Heart right ventricle (tissue), 16 donors: ENCODE results near the gene DCAF8. TPM values are rescaled to one million over a fixed set of nuclear protein-coding genes. Genes with fewer than 3 reads are reported as not detected.

Experiments
- ATAC-seq, 8 donors: fragments of 200-7000 bp; cut with Tn5 transposase; one replicate each; pipeline ENCODE4 v1.9.1; 2020; ENCODE audit warnings: mild to moderate bottlenecking in 8 of 8, moderate library complexity in 8 of 8, moderate number of reproducible peaks in 1 of 8
- DNase-seq, 2 donors: peaks; one replicate each; pipeline ENCODE4 v3.0.0-alpha.2; 2020
- H3K27ac ChIP-seq, 10 donors: fragments of 200-600 bp; sonication (generic) in 2 of 10; one replicate each; pipeline versions ENCODE4 v1.5.0 to v1.8.0; 2020 to 2022; ENCODE audit warnings: mild to moderate bottlenecking in 3 of 10
- H3K27me3 ChIP-seq, 7 donors: fragments of 200-600 bp; one replicate each; pipeline ENCODE4 v1.8.0; 2021 to 2022; ENCODE audit warnings: mild to moderate bottlenecking in 2 of 7
- H3K36me3 ChIP-seq, 9 donors: fragments of 200-600 bp; sonication (generic) in 1 of 9; one replicate each; pipeline versions ENCODE4 v1.5.0 to v1.8.0; 2020 to 2022; ENCODE audit warnings: mild to moderate bottlenecking in 2 of 9
- H3K4me1 ChIP-seq, 9 donors: fragments of 200-600 bp; sonication (generic) in 1 of 9; one replicate each; pipeline versions ENCODE4 v1.5.0 to v1.8.0; 2020 to 2022; ENCODE audit warnings: mild to moderate bottlenecking in 4 of 9
- H3K4me3 ChIP-seq, 10 donors: fragments of 200-600 bp; sonication (generic) in 2 of 10; one replicate each; pipeline versions ENCODE4 v1.5.0 to v1.8.0; 2020 to 2022; ENCODE audit warnings: mild to moderate bottlenecking in 7 of 10, moderate library complexity in 2 of 10
- H3K9me3 ChIP-seq, 11 donors: fragments of 200-600 bp in 10 of 11; sonication (generic) in 2 of 11; one replicate each; pipeline versions ENCODE4 v1.5.0 to v1.8.0; 2013 to 2022; ENCODE audit warnings: mild to moderate bottlenecking in 2 of 11, control low read depth in 1 of 11, moderate library complexity in 1 of 11
- WGBS, 2 donors: extraction: QIAGEN DNeasy Blood & Tissue Kit; methylation state at CpG; one replicate each; pipeline ENCODE4 v1.1.7; 2013; ENCODE audit warnings: inconsistent platforms in 1 of 2; 5-methylcytosine and 5-hydroxymethylcytosine counted together
- intact Hi-C, 10 donors: fragments of 100-400 bp; cut with DNase I; formaldehyde crosslinking; loops; one replicate each; pipeline versions ENCODE4 v1.11.1 to v1.14.2; 2022
- polyA plus RNA-seq, 2 donors: library from polyadenylated mRNA; stranded (reverse); fragments of 200-250 nt; gene quantifications; one replicate each; pipeline ENCODE4 v1.2.3, GENCODE V29; 2013
- total RNA-seq, 10 donors: library from RNA; stranded (reverse); fragmentation: NEBNext Ultra II Directional in 3 of 10; extraction: Animal tissue kit (Norgen Biotek cat#: 25700) in 3 of 10; gene quantifications; one replicate each; pipeline versions ENCODE4 v1.2.1 to v1.2.4, GENCODE V29; 2021 to 2023
- TF ChIP-seq, protein P1 (sequence below), 9 donors: fragments of 200-600 bp; sonication (generic) in 2 of 9; IDR thresholded peaks; one replicate each; pipeline versions ENCODE4 v1.5.0 to v1.8.0; 2021 to 2022; ENCODE audit warnings: antibody characterized with exemption in 9 of 9, mild to moderate bottlenecking in 5 of 9, moderate library complexity in 1 of 9
- donor health status: Arrhythmogenic right ventricular cardiomyopathy.
- donor health status: ischemic (EF 13 %, LVEDD 7.1; RV severe dilation, severe dysfunction).
- donor health status: healthy with polysubstance abuse.
- donor health status: DM: no; HTN: yes; CAD: no.
- donor health status: DM: no; HTN: no; CAD: no.
- donor health status: ischemic (EF 25% LVEDD 6.9; RV normal size, moderate dysfunction).
- donor health status: ischemic (EF 25% LVEDD 5.7; RV mildly dilated, moderate dysfunction).
- donor health status: healthy.
- donor health status: DM: yes; HTN: yes; CAD: no.
- donor health status: Ischemic cardiomyopathy.
- donor health status: ischemic (EF 35%, LVEDD 5.7; RV mildly dilated, moderate dysfunction).
- donor health status: nonischemic (EF 11% LVEDD 7.7; RV severe dilation, severe dysfunction).
- donor health status: DM: yes; HTN: yes; CAD: no.
- donor health status: PGD.
- donor health status: ischemic (EF 29% LVEDD 5.4; RV normal size, mild dysfunction).
- donor health status: nonischemic (EF 23%, LVEDD 6.1; RV moderate dilation, normal function).

DCAF8 gene
- total and polyA plus RNA-seq, 12 donors: 47.1 to 171 (median 151) TPM

GRCh38 chr1:160169553-160170399 lies 92.6 kb downstream of the DCAF8 start:
- H3K4me3 ChIP-seq: no peak overlapping the region
- 59 to 64% methylated on average over 15 of the region's 15 CpGs for WGBS, 2 donors
- H3K27ac ChIP-seq: no peak overlapping the region
- no peaks in the 10 kb centered on the region for H3K36me3 ChIP-seq
- TF ChIP-seq, protein P1, sequence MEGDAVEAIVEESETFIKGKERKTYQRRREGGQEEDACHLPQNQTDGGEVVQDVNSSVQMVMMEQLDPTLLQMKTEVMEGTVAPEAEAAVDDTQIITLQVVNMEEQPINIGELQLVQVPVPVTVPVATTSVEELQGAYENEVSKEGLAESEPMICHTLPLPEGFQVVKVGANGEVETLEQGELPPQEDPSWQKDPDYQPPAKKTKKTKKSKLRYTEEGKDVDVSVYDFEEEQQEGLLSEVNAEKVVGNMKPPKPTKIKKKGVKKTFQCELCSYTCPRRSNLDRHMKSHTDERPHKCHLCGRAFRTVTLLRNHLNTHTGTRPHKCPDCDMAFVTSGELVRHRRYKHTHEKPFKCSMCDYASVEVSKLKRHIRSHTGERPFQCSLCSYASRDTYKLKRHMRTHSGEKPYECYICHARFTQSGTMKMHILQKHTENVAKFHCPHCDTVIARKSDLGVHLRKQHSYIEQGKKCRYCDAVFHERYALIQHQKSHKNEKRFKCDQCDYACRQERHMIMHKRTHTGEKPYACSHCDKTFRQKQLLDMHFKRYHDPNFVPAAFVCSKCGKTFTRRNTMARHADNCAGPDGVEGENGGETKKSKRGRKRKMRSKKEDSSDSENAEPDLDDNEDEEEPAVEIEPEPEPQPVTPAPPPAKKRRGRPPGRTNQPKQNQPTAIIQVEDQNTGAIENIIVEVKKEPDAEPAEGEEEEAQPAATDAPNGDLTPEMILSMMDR (IDR thresholded peaks at IDR 0.05): no peak
- no peak for ATAC-seq
- peaks cover 0 to 12% (median 0%) of the 10 kb centered on the region in 7 donors for H3K27me3 ChIP-seq
- no peaks in the 10 kb centered on the region for H3K9me3 ChIP-seq
- DNase-seq: no peak
- peaks cover 0 to 7% (median 0%) of the 10 kb centered on the region in 9 donors for H3K4me1 ChIP-seq
- intact Hi-C loops: loop anchor here in 3 of 10 donors (2.0 to 5.0 kb wide), 3 partner anchors 21 to 68 kb away; no protein-coding TSS in a partner anchor

DNA sequence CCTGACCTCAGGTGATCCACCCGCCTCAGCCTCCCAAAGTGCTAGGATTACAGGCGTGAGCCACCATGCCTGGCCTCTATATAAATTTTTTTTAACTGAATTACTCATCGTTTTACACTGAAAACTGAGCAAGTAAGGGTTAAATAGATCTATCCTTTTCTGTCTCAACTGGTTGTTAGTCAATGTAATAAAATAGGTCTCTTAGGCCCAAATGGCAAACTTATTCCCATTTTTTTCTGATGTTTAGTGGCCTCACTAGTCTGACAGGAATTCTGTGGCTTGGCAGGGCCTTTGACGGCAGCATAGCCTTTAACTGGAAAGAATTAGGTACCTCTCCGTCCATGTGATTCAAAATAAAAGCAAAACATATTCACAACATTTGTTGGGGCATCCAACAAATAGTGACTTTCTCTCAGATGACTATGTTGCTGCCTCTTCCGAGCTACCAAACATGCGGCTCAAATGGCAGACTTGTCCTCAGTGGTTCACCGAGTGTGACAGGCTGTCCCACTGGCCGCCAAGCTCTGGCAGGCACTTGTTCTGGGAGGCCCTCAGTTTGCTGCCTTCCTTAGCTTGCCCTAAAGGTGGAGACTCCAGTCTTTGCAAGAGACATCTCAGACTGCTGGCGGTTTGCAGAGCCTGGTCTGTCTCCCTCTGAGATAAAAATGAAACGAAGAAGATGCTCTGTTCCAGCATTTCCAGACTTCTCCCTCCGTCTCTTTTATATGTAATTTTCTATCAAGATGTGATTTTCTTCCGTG lies 93.6 kb downstream of the DCAF8 start:
- Histone ChIP-seq H3K36me3 (no peaks in the 10 kb centered on the region), H3K27me3 (peaks cover 0 to 12% (median 0%) of the 10 kb centered on the region in 7 donors), H3K4me1 (peaks cover 0 to 7% (median 0%) of the 10 kb centered on the region in 9 donors), H3K27ac (no peak overlapping the region), H3K4me3 (no peak overlapping the region), H3K9me3 (no peaks in the 10 kb centered on the region)
- intact Hi-C loops: loop anchor here in 1 of 10 donors (2.0 kb wide), 1 partner anchor 20 kb away; no protein-coding TSS in a partner anchor
- TF ChIP-seq, protein P1 (IDR thresholded peaks at IDR 0.05): no peak
- ATAC-seq (no peak), DNase-seq (no peak)
- 81 to 84% methylated on average over 13 of the region's 13 CpGs for WGBS, 2 donors

DNA sequence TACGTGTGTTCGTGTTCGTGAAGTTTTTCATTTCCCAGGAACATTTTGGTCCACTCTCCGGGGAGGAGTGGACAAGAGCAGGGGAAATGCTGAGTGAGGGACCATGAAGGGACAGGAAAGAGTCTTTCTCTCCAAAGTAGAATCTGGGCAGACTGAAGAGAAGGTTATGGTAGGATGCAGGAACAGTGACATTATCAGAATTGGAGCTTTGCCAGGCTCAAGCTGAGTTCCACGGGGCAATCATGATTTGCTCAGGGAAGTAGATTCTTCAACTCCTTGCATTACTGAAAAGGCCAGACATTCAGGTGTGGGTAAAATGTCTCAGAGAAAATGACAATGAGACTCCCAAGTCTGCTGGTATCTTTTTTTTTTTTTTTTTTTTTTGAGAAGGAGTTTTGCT lies 94.3 kb downstream of the DCAF8 start:
- Histone ChIP-seq H3K4me1 (peaks cover 0 to 7% (median 0%) of the 10 kb centered on the region in 9 donors), H3K9me3 (no peaks in the 10 kb centered on the region), H3K27ac (no peak overlapping the region), H3K36me3 (no peaks in the 10 kb centered on the region), H3K4me3 (no peak overlapping the region), H3K27me3 (peaks cover 0 to 12% (median 0%) of the 10 kb centered on the region in 7 donors)
- DNase-seq (no peak), ATAC-seq (no peak)
- TF ChIP-seq, protein P1 (IDR thresholded peaks at IDR 0.05): no peak
- WGBS, 2 donors: 46 to 61% methylated on average over 5 of the region's 5 CpGs
- intact Hi-C loops: loop anchor here in 1 of 10 donors (2.0 kb wide), 1 partner anchor 19 kb away; no protein-coding TSS in a partner anchor

DNA sequence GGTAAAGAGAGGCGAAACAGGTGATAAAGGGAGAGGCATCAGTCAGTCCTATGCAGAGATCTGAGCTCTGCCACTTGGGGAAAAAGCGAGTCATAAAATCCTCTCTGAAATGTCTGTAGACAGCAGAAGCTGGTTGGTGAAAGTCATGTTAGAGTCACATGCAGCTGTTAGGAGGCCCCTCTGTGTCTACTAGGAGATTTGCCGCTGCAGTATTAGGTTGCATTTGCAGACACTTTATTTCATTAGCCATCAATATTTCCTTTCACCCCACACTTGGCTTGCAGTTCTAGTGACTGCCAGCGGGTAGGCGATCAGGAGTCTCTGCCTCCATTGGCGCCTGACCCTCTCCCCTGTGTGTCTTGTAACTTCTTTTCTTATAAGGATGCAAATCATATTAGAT lies 94.8 kb downstream of the DCAF8 start:
- TF ChIP-seq, protein P1 (IDR thresholded peaks at IDR 0.05): no peak
- ATAC-seq: no peak
- Histone ChIP-seq H3K4me3 (no peak overlapping the region), H3K27ac (no peak overlapping the region), H3K4me1 (peaks cover 0 to 7% (median 0%) of the 10 kb centered on the region in 9 donors), H3K36me3 (no peaks in the 10 kb centered on the region), H3K27me3 (peaks cover 0 to 12% (median 0%) of the 10 kb centered on the region in 7 donors), H3K9me3 (no peaks in the 10 kb centered on the region)
- WGBS, 2 donors: 94 to 95% methylated on average over 6 of the region's 6 CpGs
- DNase-seq: no peak
- intact Hi-C loops: no loop called here
